ENCODE data around the gene IRF1. TPM values are rescaled to one million over a fixed set of nuclear protein-coding genes. Genes with fewer than 3 reads are reported as not detected.
A peak's percentile ranks its signal among the peaks of the same experiment; 100 is the strongest.
"Not testable (repeated sequence)": the region's sequence is repeated elsewhere in the genome, so short reads cannot be mapped to it uniquely, and the experiment has no call there.

IRF1 gene
- total RNA-seq, 1 donor from 2014 or later = 33.0 TPM

DNA sequence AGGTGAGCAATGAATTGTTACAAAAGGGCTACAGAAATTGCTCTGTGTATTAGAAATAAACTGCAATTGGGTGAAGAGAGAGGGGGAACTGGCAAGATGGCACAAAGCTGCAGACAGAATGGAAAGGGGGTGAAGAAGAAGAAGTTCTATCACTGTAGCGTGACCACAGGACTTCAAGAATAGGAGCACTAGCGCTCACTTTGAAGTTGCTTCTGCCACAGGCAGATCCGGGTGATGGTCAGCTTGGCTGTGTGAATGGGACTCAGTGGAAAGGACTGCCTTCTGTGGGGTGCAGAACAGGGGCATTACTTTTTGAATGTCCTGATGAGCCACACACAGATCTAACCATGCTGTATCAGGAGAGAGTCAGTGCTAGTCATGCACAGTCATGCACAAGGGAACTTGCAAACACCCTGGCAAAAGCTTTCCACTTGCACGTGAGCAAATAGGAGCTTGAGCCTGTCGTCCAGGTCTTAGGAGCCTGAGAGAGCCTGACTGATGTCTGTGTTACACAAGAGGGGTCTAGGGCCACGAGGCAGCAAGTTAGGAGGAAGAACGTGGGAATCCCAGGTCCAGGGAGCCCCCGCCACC lies 36.5 kb upstream of the IRF1 start:
- no peak for DNase-seq (ENCODE audit: low read depth)
- no peak overlapping the region for H3K4me3 ChIP-seq (ENCODE audit: low read depth, low read length)
- TF ChIP-seq, protein P1, sequence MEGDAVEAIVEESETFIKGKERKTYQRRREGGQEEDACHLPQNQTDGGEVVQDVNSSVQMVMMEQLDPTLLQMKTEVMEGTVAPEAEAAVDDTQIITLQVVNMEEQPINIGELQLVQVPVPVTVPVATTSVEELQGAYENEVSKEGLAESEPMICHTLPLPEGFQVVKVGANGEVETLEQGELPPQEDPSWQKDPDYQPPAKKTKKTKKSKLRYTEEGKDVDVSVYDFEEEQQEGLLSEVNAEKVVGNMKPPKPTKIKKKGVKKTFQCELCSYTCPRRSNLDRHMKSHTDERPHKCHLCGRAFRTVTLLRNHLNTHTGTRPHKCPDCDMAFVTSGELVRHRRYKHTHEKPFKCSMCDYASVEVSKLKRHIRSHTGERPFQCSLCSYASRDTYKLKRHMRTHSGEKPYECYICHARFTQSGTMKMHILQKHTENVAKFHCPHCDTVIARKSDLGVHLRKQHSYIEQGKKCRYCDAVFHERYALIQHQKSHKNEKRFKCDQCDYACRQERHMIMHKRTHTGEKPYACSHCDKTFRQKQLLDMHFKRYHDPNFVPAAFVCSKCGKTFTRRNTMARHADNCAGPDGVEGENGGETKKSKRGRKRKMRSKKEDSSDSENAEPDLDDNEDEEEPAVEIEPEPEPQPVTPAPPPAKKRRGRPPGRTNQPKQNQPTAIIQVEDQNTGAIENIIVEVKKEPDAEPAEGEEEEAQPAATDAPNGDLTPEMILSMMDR (conservative IDR thresholded peaks at IDR 0.05; ENCODE audit: low read depth, low read length) = no peak

GRCh38 chr5:132526290-132526973 lies 35.9 kb upstream of the IRF1 start:
- DNase-seq (ENCODE audit: low read depth) = no peak
- TF ChIP-seq, protein P1 (conservative IDR thresholded peaks at IDR 0.05; ENCODE audit: low read depth, low read length) = peak; percentile 90
- no peak overlapping the region for H3K4me3 ChIP-seq (ENCODE audit: low read depth, low read length)

GRCh38 chr5:132525299-132525724 lies 34.7 kb upstream of the IRF1 start:
- H3K4me3 ChIP-seq (ENCODE audit: low read depth, low read length) = no peak overlapping the region
- DNase-seq (ENCODE audit: low read depth) = no peak
- TF ChIP-seq, protein P1 (conservative IDR thresholded peaks at IDR 0.05; ENCODE audit: low read depth, low read length) = no peak

DNA sequence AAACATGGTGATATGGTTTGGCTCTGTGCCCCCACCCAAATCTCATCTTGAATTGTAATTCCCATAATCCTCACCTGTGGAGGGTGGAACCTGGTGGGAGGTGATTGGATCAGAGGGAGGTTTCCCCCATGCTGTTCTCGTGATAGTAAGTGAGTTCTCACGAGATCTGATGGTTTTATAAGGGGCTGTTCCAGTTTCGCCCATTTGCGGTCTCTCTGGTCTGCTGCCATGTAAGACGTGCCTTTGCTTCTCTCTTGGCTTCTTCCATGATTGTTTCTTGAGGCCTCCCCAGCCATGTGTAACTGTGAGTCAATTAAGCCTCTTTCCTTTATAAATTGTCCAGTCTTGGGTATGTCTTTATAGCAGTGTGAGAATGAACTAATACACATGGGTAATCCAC lies 34.3 kb upstream of the IRF1 start:
- not testable (repeated sequence) for H3K4me3 ChIP-seq (ENCODE audit: low read depth, low read length); DNase-seq (ENCODE audit: low read depth)

- H3K4me3 ChIP-seq (ENCODE audit: low read depth, low read length); DNase-seq (ENCODE audit: low read depth): not testable (repeated sequence)
These were observed 31.5 kb upstream of the IRF1 start for GRCh38 chr5:132522067-132522466.

DNA sequence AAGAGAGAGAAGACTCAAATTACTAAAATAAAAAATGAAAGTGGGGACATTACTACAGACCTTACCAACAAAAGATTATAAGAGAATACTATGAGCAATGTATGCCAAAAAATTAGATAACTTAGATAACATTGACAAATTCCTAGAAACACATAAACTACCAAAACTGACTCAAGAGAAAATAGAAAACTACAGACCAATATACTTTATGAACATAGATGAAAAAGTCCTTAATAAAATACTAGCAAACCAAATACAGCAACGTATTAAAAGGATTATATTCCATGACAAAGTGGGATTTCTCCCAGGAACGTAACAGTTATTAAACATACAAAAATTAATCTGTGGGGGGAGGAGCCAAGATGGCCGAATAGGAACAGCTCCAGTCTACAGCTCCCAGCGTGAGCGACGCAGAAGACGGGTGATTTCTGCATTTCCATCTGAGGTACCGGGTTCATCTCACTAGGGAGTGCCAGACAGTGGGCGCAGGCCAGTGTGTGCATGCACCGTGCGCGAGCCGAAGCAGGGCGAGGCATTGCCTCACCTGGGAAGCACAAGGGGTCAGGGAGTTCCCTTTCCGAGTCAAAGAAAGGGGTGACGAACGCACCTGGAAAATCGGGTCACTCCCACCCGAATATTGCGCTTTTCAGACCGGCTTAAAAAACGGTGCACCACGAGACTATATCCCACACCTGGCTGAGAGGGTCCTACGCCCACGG lies 23.2 kb upstream of the IRF1 start:
- not testable (repeated sequence) for DNase-seq (ENCODE audit: low read depth); H3K4me3 ChIP-seq (ENCODE audit: low read depth, low read length)

DNA sequence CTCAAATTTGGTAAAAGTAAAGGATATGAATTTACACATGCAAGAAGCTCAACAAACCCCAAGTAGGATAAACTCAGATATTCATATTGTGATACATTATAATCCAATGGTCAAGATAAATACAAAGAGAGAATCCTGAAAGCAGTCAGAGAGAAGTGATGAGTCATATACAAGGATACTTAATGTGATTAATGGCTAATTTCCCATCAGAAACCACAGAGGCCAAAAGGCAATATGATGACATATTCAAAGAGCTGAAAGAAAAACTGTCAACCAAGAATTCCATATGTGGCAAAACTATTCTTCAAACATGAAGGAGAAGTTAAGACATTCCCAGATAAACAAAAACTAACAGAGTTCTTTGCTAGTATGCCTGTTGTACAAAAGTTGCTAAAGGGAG lies 19.5 kb upstream of the IRF1 start:
- TF ChIP-seq, protein P1 (conservative IDR thresholded peaks at IDR 0.05; ENCODE audit: low read depth, low read length) = no peak

GRCh38 chr5:132506094-132506692 lies 15.6 kb upstream of the IRF1 start:
- no peak for DNase-seq (ENCODE audit: low read depth)
- TF ChIP-seq, protein P1 (conservative IDR thresholded peaks at IDR 0.05; ENCODE audit: low read depth, low read length) = peak; percentile 70

More for the DNA sequence above, 19.5 kb upstream of the IRF1 start:
- DNase-seq (ENCODE audit: low read depth) = no peak
- no peak overlapping the region for H3K4me3 ChIP-seq (ENCODE audit: low read depth, low read length)

More at GRCh38 chr5:132506094-132506692, 15.6 kb upstream of the IRF1 start:
- H3K4me3 ChIP-seq (ENCODE audit: low read depth, low read length) = no peak overlapping the region
